MM.1S (cell line): ENCODE measurements around the gene HCST.
"Not testable (repeated sequence)": the region's sequence is repeated elsewhere in the genome, so short reads cannot be mapped to it uniquely, and the experiment has no call there.

Experiments used
- DNase-seq: peaks from one replicate; pipeline ENCODE4 v3.0.0-alpha.2; 2015
- H2AFZ ChIP-seq: fragments of 300-600 bp; sonication (generic); 2 replicates; pipeline ENCODE4 v1.6.0; 2016; ENCODE audit warnings: antibody characterized with exemption, low read length
- H3F3A ChIP-seq: fragments of 300-600 bp; sonication (generic); 2 replicates; pipeline ENCODE4 v1.6.1; 2016; ENCODE audit warnings: mild to moderate bottlenecking, antibody characterized with exemption, low read length, moderate library complexity, mixed read lengths; ENCODE audit not compliant: insufficient read depth
- H3K27ac ChIP-seq: fragments of 300-600 bp; sonication (generic); 2 replicates; pipeline ENCODE4 v1.5.1; 2016; ENCODE audit warnings: mild to moderate bottlenecking, low read length
- H3K27me3 ChIP-seq: fragments of 300-600 bp; sonication (generic); replicated peaks from 2 replicates; pipeline ENCODE4 v1.6.0; 2016; ENCODE audit warnings: low read length; ENCODE audit not compliant: insufficient read depth
- H3K36me3 ChIP-seq: fragments of 300-600 bp; sonication (generic); replicated peaks from 2 replicates; pipeline ENCODE4 v1.6.1; 2016; ENCODE audit warnings: mild to moderate bottlenecking, low read length, mixed read lengths; ENCODE audit not compliant: insufficient read depth
- H3K4me1 ChIP-seq: fragments of 300-600 bp; sonication (generic); 2 replicates; pipeline ENCODE4 v1.6.1; 2016; ENCODE audit warnings: low read length, mixed read lengths
- H3K4me2 ChIP-seq: fragments of 300-600 bp; sonication (generic); 2 replicates; pipeline ENCODE4 v1.6.0; 2016; ENCODE audit warnings: low read depth, low read length
- H3K4me3 ChIP-seq: fragments of 300-600 bp; sonication (generic); 2 replicates; pipeline ENCODE4 v1.5.1; 2016; ENCODE audit warnings: low read length, mixed read lengths
- H3K79me2 ChIP-seq: fragments of 300-600 bp; sonication (generic); 2 replicates; pipeline ENCODE4 v1.6.1; 2016; ENCODE audit warnings: mixed run types, low read length, mixed read lengths
- H3K9ac ChIP-seq: fragments of 300-600 bp; sonication (generic); 2 replicates; pipeline ENCODE4 v1.6.1; 2016; ENCODE audit warnings: low read length, mixed read lengths
- H3K9me2 ChIP-seq: fragments of 300-600 bp; sonication (generic); replicated peaks from 2 replicates; pipeline ENCODE4 v1.6.1; 2016; ENCODE audit warnings: mild to moderate bottlenecking, low read length, mixed read lengths; ENCODE audit not compliant: insufficient read depth
- H3K9me3 ChIP-seq: fragments of 300-600 bp; sonication (generic); replicated peaks from 2 replicates; pipeline ENCODE4 v1.6.1; 2016; ENCODE audit warnings: mild to moderate bottlenecking, low read length, mixed read lengths; ENCODE audit not compliant: insufficient read depth
- H4K20me1 ChIP-seq: fragments of 300-600 bp; sonication (generic); 2 replicates; pipeline ENCODE4 v1.6.1; 2016; ENCODE audit warnings: mild to moderate bottlenecking, low read length, moderate library complexity, mixed read lengths; ENCODE audit not compliant: insufficient read depth
- EZH2 ChIP-seq: fragments of 300-600 bp; sonication (generic); optimal IDR thresholded peaks from 2 replicates; pipeline ENCODE3; 2017; ENCODE audit warnings: low read depth, mild to moderate bottlenecking, antibody characterized with exemption, low read length, mixed read lengths
- EZH2phosphoT487 ChIP-seq: fragments of 300-600 bp; sonication (generic); IDR thresholded peaks from 2 replicates; pipeline ENCODE4 v1.6.1; 2018; ENCODE audit warnings: antibody characterized with exemption, low read length
- TF ChIP-seq, protein P1 (sequence below): fragments of 300-600 bp; sonication (generic); IDR thresholded peaks from 2 replicates; pipeline ENCODE4 v1.5.1; 2016; ENCODE audit warnings: antibody characterized with exemption, low read length, mixed read lengths

Gene HCST

DNA sequence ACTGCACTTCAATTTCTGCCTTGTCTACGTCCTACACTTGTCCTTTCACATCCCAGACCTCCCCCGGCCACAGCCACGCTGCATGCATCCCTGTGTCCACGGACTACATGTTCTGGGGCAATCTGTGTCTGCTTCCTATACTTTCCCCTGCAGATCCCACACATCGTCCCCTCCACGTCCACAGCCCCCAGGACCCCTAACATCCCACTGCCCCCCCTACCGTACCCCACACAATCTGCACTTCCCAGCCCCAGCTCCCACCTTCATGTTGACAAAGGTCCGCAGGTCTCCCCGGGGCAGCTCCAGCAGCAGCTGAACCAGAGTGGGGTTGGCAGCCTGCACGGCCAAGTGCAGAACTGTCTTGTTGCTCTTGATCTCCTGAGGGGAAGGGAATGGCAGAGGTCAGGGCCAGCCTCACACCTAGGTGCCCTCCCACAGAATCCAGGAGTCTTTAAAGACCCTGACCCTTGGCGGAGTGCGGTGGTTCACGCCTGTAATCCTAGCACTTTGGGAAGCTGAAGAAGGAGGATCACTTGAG is 12.1 kb upstream of the HCST start:
- Histone ChIP-seq H3K9me3 (no peaks in the 10 kb centered on the region), H3K9me2 (no peaks in the 10 kb centered on the region), H3K9ac (no peak overlapping the region), H3K27ac (no peak overlapping the region), H3K36me3 (no peaks in the 10 kb centered on the region), H4K20me1 (no peaks in the 10 kb centered on the region), H3K27me3 (no peaks in the 10 kb centered on the region), H3K4me2 (no peak overlapping the region), H2AFZ (no peak overlapping the region), H3F3A (no peaks in the 10 kb centered on the region), H3K4me3 (no peak overlapping the region), H3K4me1 (no peaks in the 10 kb centered on the region), H3K79me2 (no peaks in the 10 kb centered on the region)
- DNase-seq: no peak
- TF ChIP-seq, protein P1, sequence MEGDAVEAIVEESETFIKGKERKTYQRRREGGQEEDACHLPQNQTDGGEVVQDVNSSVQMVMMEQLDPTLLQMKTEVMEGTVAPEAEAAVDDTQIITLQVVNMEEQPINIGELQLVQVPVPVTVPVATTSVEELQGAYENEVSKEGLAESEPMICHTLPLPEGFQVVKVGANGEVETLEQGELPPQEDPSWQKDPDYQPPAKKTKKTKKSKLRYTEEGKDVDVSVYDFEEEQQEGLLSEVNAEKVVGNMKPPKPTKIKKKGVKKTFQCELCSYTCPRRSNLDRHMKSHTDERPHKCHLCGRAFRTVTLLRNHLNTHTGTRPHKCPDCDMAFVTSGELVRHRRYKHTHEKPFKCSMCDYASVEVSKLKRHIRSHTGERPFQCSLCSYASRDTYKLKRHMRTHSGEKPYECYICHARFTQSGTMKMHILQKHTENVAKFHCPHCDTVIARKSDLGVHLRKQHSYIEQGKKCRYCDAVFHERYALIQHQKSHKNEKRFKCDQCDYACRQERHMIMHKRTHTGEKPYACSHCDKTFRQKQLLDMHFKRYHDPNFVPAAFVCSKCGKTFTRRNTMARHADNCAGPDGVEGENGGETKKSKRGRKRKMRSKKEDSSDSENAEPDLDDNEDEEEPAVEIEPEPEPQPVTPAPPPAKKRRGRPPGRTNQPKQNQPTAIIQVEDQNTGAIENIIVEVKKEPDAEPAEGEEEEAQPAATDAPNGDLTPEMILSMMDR: no peak
- TF ChIP-seq EZH2 (no peak), EZH2phosphoT487 (no peak)

DNA sequence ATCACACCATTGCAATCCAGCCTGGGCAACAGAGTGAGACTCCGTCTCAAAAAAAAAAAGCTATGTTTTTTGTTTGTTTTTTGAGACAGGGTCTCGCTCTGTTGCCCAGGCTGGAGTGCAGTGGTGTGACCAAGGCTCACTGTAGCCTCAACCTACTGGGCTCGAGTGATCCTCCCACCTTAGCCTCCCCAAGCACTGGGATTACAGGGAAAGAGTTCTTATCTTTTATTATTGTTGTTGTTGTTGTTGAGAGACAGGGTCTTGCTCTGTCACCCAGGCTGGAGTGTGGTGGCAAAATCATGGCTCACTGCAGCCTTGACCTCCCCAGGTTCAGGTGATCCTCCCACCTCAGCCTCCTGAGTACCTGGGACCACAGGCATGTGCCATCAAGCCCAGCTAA is 10.5 kb upstream of the HCST start:
- not testable (repeated sequence) for H3K4me1 ChIP-seq, H3K9me3 ChIP-seq, DNase-seq, H3K9me2 ChIP-seq, H3K9ac ChIP-seq, H3K79me2 ChIP-seq, H2AFZ ChIP-seq, H3K36me3 ChIP-seq, H3K4me3 ChIP-seq, H3F3A ChIP-seq, H3K27me3 ChIP-seq, H3K4me2 ChIP-seq, H4K20me1 ChIP-seq, H3K27ac ChIP-seq

DNA sequence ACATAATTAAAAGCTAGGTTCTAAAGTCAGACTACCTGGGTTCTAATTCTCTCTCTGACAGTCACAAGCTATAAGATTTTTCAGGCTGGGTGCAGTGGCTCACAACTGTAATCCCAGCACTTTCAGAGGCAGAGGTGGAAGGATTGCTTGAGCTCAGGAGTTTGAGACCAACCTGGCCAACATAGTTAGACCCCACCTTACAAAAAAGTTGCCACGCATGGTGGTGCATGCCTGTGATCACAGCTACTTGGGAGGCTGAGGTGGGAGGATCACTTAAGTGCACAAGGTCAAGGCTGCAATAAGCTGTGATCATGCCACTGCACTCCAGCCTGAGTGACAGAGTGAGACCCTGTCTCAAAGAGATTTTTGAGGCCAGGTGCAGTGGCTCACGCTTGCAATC is 8.0 kb upstream of the HCST start:
- H3K4me3 ChIP-seq: no peak overlapping the region
- H3K27me3 ChIP-seq: no peaks in the 10 kb centered on the region
- peaks cover 9% of the 10 kb centered on the region; the same call in 1 of the 2 replicates for H3K79me2 ChIP-seq
- no peaks in the 10 kb centered on the region for H4K20me1 ChIP-seq
- H3K9ac ChIP-seq: no peak overlapping the region
- H3K4me2 ChIP-seq: no peak overlapping the region
- H3K4me1 ChIP-seq: peaks cover 5% of the 10 kb centered on the region; the same call in 1 of the 2 replicates
- H3K27ac ChIP-seq: no peak overlapping the region
- TF ChIP-seq EZH2phosphoT487: no peak
- TF ChIP-seq, protein P1: no peak
- peaks cover 4% of the 10 kb centered on the region; the same call in 1 of the 2 replicates for H3F3A ChIP-seq
- no peak overlapping the region for H2AFZ ChIP-seq
- H3K36me3 ChIP-seq: no peaks in the 10 kb centered on the region
- DNase-seq: no peak
- H3K9me3 ChIP-seq: no peaks in the 10 kb centered on the region
- H3K9me2 ChIP-seq: no peaks in the 10 kb centered on the region

DNA sequence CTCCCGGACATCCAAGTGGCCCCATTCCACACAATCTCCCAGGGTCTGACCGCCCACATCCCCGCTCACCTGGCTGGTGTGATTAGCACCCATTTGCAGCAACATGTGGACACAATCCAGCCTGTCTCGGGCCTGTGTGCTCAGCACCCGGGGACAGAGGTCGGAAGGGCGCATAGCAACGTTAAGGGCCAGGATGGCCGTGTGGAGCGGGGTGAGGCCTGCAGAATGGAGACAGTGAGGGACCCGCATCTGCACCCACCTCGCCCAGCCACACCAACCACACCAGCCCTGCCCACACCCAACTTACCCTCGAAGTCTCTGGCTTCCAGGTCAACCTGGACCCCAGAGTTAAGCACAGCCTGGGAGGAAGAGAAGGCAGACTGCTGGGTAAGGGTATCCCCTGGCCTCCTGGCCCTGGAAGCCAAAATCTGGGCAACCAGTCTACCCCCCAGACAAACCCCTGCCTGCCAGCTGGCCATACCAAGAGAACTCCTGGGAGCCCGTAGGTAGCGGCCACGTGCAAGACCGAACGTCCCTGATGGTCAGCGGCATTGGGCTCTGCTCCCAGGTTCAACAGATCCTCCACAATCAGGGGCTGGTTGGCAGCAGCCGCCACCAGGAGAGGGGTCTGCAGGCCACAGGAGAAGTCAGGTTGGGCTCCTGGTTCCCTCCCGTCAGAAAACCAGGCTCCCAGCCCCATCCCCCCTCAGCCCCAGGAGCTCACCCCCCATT is 6.3 kb upstream of the HCST start:
- Histone ChIP-seq H3K9me3 (no peaks in the 10 kb centered on the region), H2AFZ (no peak overlapping the region), H3K4me3 (no peak overlapping the region), H3K4me1 (peaks cover 5% of the 10 kb centered on the region; the same call in 1 of the 2 replicates), H3K36me3 (no peaks in the 10 kb centered on the region), H3K9ac (no peak overlapping the region), H3K9me2 (no peaks in the 10 kb centered on the region), H3K27me3 (no peaks in the 10 kb centered on the region), H4K20me1 (no peaks in the 10 kb centered on the region), H3K4me2 (no peak overlapping the region), H3F3A (peaks cover 9% of the 10 kb centered on the region; the same call in 1 of the 2 replicates), H3K27ac (no peak overlapping the region), H3K79me2 (peaks cover 9% of the 10 kb centered on the region; the same call in 1 of the 2 replicates)
- TF ChIP-seq, protein P1: no peak
- no peak for DNase-seq
